SK-N-SH (cell line): ENCODE data around the gene SH2D4B. TPM values are rescaled to one million over a fixed set of nuclear protein-coding genes. Genes with fewer than 3 reads are reported as not detected.

Experiments
- CTCF ChIA-PET: fragments of 300-600, 350-600 bp; formaldehyde crosslinking; extraction: SDS; loops from one replicate; lab custom pipeline; 2021; lab: Yijun Ruan, JAX
- POLR2A ChIA-PET: fragments of 350-600 bp; sonication (Branson Sonifier 250); formaldehyde crosslinking; extraction: SDS; loops from one replicate; lab custom pipeline; 2020; ENCODE audit warnings: antibody characterized with exemption, inconsistent platforms; lab: Yijun Ruan, JAX
- DNase-seq: peaks from one replicate; pipeline ENCODE4 v3.0.0; 2012
- H2AFZ ChIP-seq: fragments of 200-600 bp; sonication (generic); 2 replicates; pipeline ENCODE4 v1.8.1; 2016; ENCODE audit warnings: antibody characterized with exemption, mild to moderate bottlenecking, low read depth
- H3F3A ChIP-seq: fragments of 200-600 bp; sonication (generic); replicated peaks from 2 replicates; pipeline ENCODE3; 2016; ENCODE audit warnings: antibody characterized with exemption, mild to moderate bottlenecking; ENCODE audit not compliant: insufficient read depth
- H3K27ac ChIP-seq, 2 experiments: fragments of 200-500 bp in 1 of 2; fragments of 200-600 bp in 1 of 2; sonication (Bioruptor generic) in 1 of 2; sonication (generic), shearing (Covaris generic) in 1 of 2; 2 replicates each; pipeline versions ENCODE4 v1.5.1 to v1.6.1; 2014 to 2016; ENCODE audit warnings: low read depth in 2 of 2, inconsistent platforms in 1 of 2, low read length in 1 of 2, mild to moderate bottlenecking in 1 of 2, mixed read lengths in 1 of 2
- H3K27me3 ChIP-seq: fragments of 200-600 bp; sonication (generic), shearing (Covaris generic); 2 replicates; pipeline ENCODE4 v1.6.1; 2016; ENCODE audit warnings: mixed run types; ENCODE audit not compliant: insufficient read depth
- H3K36me3 ChIP-seq, 2 experiments: fragments of 200-500 bp in 1 of 2; fragments of 200-600 bp in 1 of 2; sonication (Bioruptor generic) in 1 of 2; sonication (generic) in 1 of 2; replicated peaks in 1 of 2; 2 replicates each; pipeline versions ENCODE3 to v1.5.1; 2014 to 2016; ENCODE audit warnings: low read length in 1 of 2, mild to moderate bottlenecking in 1 of 2; ENCODE audit not compliant: insufficient read depth in 2 of 2, control insufficient read depth in 1 of 2
- H3K4me1 ChIP-seq, 2 experiments: fragments of 200-500 bp in 1 of 2; fragments of 200-600 bp in 1 of 2; sonication (Bioruptor generic) in 1 of 2; sonication (generic), shearing (Covaris generic) in 1 of 2; 2 replicates each; pipeline versions ENCODE4 v1.5.1 to v1.6.1; 2014 to 2016; ENCODE audit warnings: low read depth in 1 of 2, low read length in 1 of 2, mixed run types in 1 of 2; ENCODE audit not compliant: insufficient read depth in 2 of 2, control insufficient read depth in 1 of 2
- H3K4me2 ChIP-seq: fragments of 200-600 bp; sonication (generic), shearing (Covaris generic); 2 replicates; pipeline ENCODE4 v1.6.1; 2017; ENCODE audit warnings: mixed run types
- H3K4me3 ChIP-seq, 2 experiments: fragments of 200-500 bp in 1 of 2; fragments of 200-600 bp in 1 of 2; sonication (Bioruptor generic) in 1 of 2; sonication (generic), shearing (Covaris generic) in 1 of 2; 2 replicates each; pipeline versions ENCODE4 v1.5.1 to v1.8.1; 2014 to 2016; ENCODE audit warnings: low read depth in 2 of 2, inconsistent platforms in 1 of 2, low read length in 1 of 2, mild to moderate bottlenecking in 1 of 2, mixed read lengths in 1 of 2, moderate library complexity in 1 of 2
- H3K79me2 ChIP-seq: fragments of 200-600 bp; sonication (generic); 2 replicates; pipeline ENCODE4 v1.8.1; 2017; ENCODE audit warnings: mild to moderate bottlenecking; ENCODE audit not compliant: insufficient read depth
- H3K9ac ChIP-seq: fragments of 200-600 bp; sonication (generic); 2 replicates; pipeline ENCODE4 v1.6.1; 2017; ENCODE audit warnings: mixed run types
- H3K9me2 ChIP-seq: fragments of 200-600 bp; sonication (generic); 2 replicates; pipeline ENCODE4 v1.6.1; 2017; ENCODE audit warnings: mixed run types
- H3K9me3 ChIP-seq: fragments of 200-600 bp; sonication (generic); 2 replicates; pipeline ENCODE4 v1.6.1; 2017; ENCODE audit warnings: mixed run types, mild to moderate bottlenecking, moderate library complexity
- H4K20me1 ChIP-seq: fragments of 200-600 bp; sonication (generic); 2 replicates; pipeline ENCODE4 v1.6.1; 2017; ENCODE audit warnings: mild to moderate bottlenecking, mixed run types; ENCODE audit not compliant: insufficient read depth
- CHD2 ChIP-seq: fragments of 150-350 bp; IDR thresholded peaks from 2 replicates; pipeline ENCODE4 v1.6.1; 2018; ENCODE audit warnings: low read length; ENCODE audit not compliant: partially characterized antibody
- EZH2phosphoT487 ChIP-seq: fragments of 200-600 bp; sonication (generic); IDR thresholded peaks from 2 replicates; pipeline ENCODE4 v1.6.1; 2017; ENCODE audit warnings: low read depth, mixed run types, mild to moderate bottlenecking, antibody characterized with exemption, moderate library complexity, borderline replicate concordance
- FOSL2 ChIP-seq: IDR thresholded peaks from 2 replicates; pipeline ENCODE4 v1.4.0; 2012; ENCODE audit warnings: low read depth, mild to moderate bottlenecking, moderate library complexity, borderline replicate concordance
- FOXM1 ChIP-seq: IDR thresholded peaks from 2 replicates; pipeline ENCODE4 v1.4.0; 2012; ENCODE audit warnings: low read depth, mild to moderate bottlenecking
- GABPA ChIP-seq: IDR thresholded peaks from 2 replicates; pipeline ENCODE4 v1.4.0; 2012; ENCODE audit warnings: low read depth, mild to moderate bottlenecking
- GATA2 ChIP-seq: sonication (generic); formaldehyde crosslinking; IDR thresholded peaks from 2 replicates; pipeline ENCODE4 v1.5.0; 2020; ENCODE audit warnings: mild to moderate bottlenecking, missing genetic modification reagents
- MEF2A ChIP-seq: IDR thresholded peaks from 2 replicates; pipeline ENCODE4 v1.4.0; 2012; ENCODE audit warnings: low read depth, borderline replicate concordance
- POLR2AphosphoS5 ChIP-seq: IDR thresholded peaks from 2 replicates; pipeline ENCODE4 v1.6.1; 2012; ENCODE audit warnings: low read depth, low read length
- RFX5 ChIP-seq: IDR thresholded peaks from 2 replicates; pipeline ENCODE4 v1.6.1; 2012; ENCODE audit warnings: mild to moderate bottlenecking, improper control_type of control experiment, low read length
- SMC3 ChIP-seq: IDR thresholded peaks from 2 replicates; pipeline ENCODE4 v1.6.1; 2012; ENCODE audit warnings: low read depth, low read length, improper control_type of control experiment
- TEAD4 ChIP-seq: IDR thresholded peaks from 2 replicates; pipeline ENCODE4 v1.4.0; 2012; ENCODE audit warnings: mild to moderate bottlenecking, borderline replicate concordance; ENCODE audit not compliant: insufficient read depth
- WGBS: methylation state at CpG from one replicate; pipeline ENCODE4 v1.1.6; 2017; ENCODE audit warnings: low lambda C conversion rate; 5-methylcytosine and 5-hydroxymethylcytosine counted together
- polyA plus RNA-seq, 3 experiments: library from polyadenylated mRNA; depleted of rRNA; stranded (reverse); fragments of >200 nt; gene quantifications; 2 replicates each; pipeline ENCODE4 v1.2.3, GENCODE V29; 2012
- TF ChIP-seq, protein P1 (sequence below): fragments of 150-350 bp; IDR thresholded peaks from 2 replicates; pipeline ENCODE4 v1.6.1; 2016; ENCODE audit warnings: mild to moderate bottlenecking, low read depth, low read length
- TF ChIP-seq, protein P2 (sequence below): IDR thresholded peaks from 2 replicates; pipeline ENCODE4; 2012
- TF ChIP-seq, protein P3 (sequence below): IDR thresholded peaks from 2 replicates; pipeline ENCODE4 v1.4.0; 2012; ENCODE audit warnings: low read depth, borderline replicate concordance
- TF ChIP-seq, protein P4 (sequence below): IDR thresholded peaks from 2 replicates; pipeline ENCODE4 v1.6.1; 2012; ENCODE audit warnings: mild to moderate bottlenecking, low read depth, low read length, moderate library complexity
- TF ChIP-seq, protein P5 (sequence below): fragments of 150-350 bp; IDR thresholded peaks from 2 replicates; pipeline ENCODE4 v1.6.1; 2017; ENCODE audit warnings: antibody characterized with exemption, low read length, low read depth, borderline replicate concordance
- TF ChIP-seq, protein P6 (sequence below): IDR thresholded peaks from 2 replicates; pipeline ENCODE4 v1.4.0; 2012; ENCODE audit warnings: low read depth, borderline replicate concordance

SH2D4B gene
- polyA plus RNA-seq, 1 of the 3 experiments (the other 2 are of a cell fraction), result not detected

DNA sequence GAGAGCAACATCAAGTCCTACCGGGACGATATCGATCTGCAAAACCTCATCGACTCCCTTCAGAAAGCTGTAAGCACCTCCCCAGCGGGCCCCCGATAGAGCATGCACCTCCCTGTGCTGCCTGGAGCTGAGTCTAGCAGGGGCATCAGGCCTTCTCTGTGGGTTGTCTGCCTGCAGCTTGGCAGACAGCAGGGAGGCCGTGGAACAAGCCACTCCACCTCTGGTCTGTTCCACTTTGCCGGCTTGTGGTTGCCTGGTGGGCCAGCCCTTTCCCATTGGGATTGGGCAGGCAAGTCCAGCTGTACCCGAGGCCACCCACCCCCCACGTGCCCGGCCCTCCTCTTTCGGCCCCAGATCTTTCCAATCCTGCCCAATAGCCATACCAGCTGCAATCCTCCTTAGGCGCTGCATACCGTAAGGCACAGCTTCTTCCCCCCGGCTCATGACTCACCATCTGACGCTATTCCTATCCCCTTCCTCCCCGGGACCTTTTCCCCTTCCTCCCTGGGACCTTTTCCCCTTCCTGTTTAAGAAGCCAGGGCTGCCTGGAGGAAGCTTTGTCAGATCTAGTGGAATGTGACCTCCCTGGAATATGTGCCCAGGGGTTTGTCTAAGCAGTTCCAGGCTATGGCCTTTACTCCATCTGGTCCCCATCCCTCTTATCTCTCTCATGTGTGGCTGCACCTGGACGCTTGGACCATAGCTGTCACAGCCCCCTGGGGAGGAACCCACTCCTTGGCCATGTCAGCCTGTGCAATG lies 28.1 kb upstream of the SH2D4B start (continued):
- TF ChIP-seq EZH2phosphoT487, result no peak
- no peak for TF ChIP-seq SMC3
- no peak for TF ChIP-seq MEF2A
- TF ChIP-seq, protein P1, sequence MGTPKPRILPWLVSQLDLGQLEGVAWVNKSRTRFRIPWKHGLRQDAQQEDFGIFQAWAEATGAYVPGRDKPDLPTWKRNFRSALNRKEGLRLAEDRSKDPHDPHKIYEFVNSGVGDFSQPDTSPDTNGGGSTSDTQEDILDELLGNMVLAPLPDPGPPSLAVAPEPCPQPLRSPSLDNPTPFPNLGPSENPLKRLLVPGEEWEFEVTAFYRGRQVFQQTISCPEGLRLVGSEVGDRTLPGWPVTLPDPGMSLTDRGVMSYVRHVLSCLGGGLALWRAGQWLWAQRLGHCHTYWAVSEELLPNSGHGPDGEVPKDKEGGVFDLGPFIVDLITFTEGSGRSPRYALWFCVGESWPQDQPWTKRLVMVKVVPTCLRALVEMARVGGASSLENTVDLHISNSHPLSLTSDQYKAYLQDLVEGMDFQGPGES, result no peak
- TF ChIP-seq, protein P2, sequence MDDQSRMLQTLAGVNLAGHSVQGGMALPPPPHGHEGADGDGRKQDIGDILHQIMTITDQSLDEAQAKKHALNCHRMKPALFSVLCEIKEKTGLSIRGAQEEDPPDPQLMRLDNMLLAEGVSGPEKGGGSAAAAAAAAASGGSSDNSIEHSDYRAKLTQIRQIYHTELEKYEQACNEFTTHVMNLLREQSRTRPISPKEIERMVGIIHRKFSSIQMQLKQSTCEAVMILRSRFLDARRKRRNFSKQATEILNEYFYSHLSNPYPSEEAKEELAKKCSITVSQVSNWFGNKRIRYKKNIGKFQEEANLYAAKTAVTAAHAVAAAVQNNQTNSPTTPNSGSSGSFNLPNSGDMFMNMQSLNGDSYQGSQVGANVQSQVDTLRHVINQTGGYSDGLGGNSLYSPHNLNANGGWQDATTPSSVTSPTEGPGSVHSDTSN, result no peak
- TF ChIP-seq, protein P3, sequence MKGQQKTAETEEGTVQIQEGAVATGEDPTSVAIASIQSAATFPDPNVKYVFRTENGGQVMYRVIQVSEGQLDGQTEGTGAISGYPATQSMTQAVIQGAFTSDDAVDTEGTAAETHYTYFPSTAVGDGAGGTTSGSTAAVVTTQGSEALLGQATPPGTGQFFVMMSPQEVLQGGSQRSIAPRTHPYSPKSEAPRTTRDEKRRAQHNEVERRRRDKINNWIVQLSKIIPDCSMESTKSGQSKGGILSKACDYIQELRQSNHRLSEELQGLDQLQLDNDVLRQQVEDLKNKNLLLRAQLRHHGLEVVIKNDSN, result no peak; the same call in 1 of the 2 replicates
- no peak for TF ChIP-seq CHD2
- TF ChIP-seq TEAD4, result no peak; the same call in 1 of the 2 replicates
- TF ChIP-seq, all 33 proteins: peak for 11

DNA sequence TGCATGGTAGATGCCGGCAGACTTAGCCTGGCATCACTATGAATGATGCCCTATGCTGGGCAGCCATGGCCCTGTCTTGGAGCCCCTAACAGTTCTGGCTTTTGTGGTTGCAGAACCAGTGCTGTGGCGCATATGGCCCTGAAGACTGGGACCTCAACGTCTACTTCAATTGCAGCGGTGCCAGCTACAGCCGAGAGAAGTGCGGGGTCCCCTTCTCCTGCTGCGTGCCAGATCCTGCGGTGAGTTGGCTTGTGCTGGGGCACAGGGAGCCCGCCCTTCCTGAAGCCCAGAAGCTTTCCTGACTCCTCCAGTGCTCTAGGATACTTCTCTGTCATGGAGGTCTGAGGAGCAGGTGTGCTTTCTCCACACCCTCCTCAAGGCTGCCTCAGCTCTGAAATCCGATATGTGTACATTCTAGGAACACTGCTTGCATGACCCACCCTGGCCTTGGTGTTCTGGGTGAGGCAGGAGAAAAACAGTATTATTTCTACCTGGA lies 25.6 kb upstream of the SH2D4B start:
- no peaks in the 10 kb centered on the region for H3K9me3 ChIP-seq
- peaks cover 34% of the 10 kb centered on the region; the same call in 1 of the 2 replicates for H3K79me2 ChIP-seq
- 96% methylated on average over 8 of the region's 10 CpGs for WGBS
- no peak overlapping the region for H3K4me3 ChIP-seq
- no peak for DNase-seq
- POLR2A ChIA-PET, result no interaction called here
- peaks cover 3 to 28% of the 10 kb centered on the region in 2 experiments; a peak in 3 of 4 replicates for H3K4me1 ChIP-seq
- H2AFZ ChIP-seq, result no peak overlapping the region
- no peaks in the 10 kb centered on the region for H3K27me3 ChIP-seq
- no peaks in the 10 kb centered on the region for H4K20me1 ChIP-seq
- H3K36me3 ChIP-seq, result peaks cover 35 to 39% of the 10 kb centered on the region in 2 experiments
- CTCF ChIA-PET, result interaction anchor here (0.6 to 21.2 kb wide), 4 partner anchors 54 to 134 kb away, joined by 3 to 602 read pairs (median 9); partner anchors contain the start of gene TSPAN14
- no peak overlapping the region for H3K9ac ChIP-seq
- H3K4me2 ChIP-seq, result no peak overlapping the region
- H3K27ac ChIP-seq, result no peak overlapping the region
- peaks cover 6% of the 10 kb centered on the region for H3F3A ChIP-seq
- H3K9me2 ChIP-seq, result no peaks in the 10 kb centered on the region
- TF ChIP-seq GABPA, result no peak
- TF ChIP-seq, protein P4, sequence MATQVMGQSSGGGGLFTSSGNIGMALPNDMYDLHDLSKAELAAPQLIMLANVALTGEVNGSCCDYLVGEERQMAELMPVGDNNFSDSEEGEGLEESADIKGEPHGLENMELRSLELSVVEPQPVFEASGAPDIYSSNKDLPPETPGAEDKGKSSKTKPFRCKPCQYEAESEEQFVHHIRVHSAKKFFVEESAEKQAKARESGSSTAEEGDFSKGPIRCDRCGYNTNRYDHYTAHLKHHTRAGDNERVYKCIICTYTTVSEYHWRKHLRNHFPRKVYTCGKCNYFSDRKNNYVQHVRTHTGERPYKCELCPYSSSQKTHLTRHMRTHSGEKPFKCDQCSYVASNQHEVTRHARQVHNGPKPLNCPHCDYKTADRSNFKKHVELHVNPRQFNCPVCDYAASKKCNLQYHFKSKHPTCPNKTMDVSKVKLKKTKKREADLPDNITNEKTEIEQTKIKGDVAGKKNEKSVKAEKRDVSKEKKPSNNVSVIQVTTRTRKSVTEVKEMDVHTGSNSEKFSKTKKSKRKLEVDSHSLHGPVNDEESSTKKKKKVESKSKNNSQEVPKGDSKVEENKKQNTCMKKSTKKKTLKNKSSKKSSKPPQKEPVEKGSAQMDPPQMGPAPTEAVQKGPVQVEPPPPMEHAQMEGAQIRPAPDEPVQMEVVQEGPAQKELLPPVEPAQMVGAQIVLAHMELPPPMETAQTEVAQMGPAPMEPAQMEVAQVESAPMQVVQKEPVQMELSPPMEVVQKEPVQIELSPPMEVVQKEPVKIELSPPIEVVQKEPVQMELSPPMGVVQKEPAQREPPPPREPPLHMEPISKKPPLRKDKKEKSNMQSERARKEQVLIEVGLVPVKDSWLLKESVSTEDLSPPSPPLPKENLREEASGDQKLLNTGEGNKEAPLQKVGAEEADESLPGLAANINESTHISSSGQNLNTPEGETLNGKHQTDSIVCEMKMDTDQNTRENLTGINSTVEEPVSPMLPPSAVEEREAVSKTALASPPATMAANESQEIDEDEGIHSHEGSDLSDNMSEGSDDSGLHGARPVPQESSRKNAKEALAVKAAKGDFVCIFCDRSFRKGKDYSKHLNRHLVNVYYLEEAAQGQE, result no peak
- TF ChIP-seq GATA2, result no peak
- no peak for TF ChIP-seq POLR2AphosphoS5
- no peak for TF ChIP-seq FOSL2
- TF ChIP-seq, protein P2, result no peak
- no peak for TF ChIP-seq SMC3
- TF ChIP-seq, protein P5, sequence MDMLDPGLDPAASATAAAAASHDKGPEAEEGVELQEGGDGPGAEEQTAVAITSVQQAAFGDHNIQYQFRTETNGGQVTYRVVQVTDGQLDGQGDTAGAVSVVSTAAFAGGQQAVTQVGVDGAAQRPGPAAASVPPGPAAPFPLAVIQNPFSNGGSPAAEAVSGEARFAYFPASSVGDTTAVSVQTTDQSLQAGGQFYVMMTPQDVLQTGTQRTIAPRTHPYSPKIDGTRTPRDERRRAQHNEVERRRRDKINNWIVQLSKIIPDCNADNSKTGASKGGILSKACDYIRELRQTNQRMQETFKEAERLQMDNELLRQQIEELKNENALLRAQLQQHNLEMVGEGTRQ, result no peak
- TF ChIP-seq FOXM1, result no peak
- TF ChIP-seq RFX5, result no peak
- TF ChIP-seq, protein P6, sequence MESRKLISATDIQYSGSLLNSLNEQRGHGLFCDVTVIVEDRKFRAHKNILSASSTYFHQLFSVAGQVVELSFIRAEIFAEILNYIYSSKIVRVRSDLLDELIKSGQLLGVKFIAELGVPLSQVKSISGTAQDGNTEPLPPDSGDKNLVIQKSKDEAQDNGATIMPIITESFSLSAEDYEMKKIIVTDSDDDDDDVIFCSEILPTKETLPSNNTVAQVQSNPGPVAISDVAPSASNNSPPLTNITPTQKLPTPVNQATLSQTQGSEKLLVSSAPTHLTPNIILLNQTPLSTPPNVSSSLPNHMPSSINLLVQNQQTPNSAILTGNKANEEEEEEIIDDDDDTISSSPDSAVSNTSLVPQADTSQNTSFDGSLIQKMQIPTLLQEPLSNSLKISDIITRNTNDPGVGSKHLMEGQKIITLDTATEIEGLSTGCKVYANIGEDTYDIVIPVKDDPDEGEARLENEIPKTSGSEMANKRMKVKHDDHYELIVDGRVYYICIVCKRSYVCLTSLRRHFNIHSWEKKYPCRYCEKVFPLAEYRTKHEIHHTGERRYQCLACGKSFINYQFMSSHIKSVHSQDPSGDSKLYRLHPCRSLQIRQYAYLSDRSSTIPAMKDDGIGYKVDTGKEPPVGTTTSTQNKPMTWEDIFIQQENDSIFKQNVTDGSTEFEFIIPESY, result no peak
- no peak for TF ChIP-seq CHD2
